MM.1S (cell line): Measurements from ENCODE around the gene CRISP3.
"Not testable (repeated sequence)": the region's sequence is repeated elsewhere in the genome, so short reads cannot be mapped to it uniquely, and the experiment has no call there.

ENCODE experiments used
- DNase-seq: peaks from one replicate; pipeline ENCODE4 v3.0.0-alpha.2; 2015
- H2AFZ ChIP-seq: fragments of 300-600 bp; sonication (generic); 2 replicates; pipeline ENCODE4 v1.6.0; 2016; ENCODE audit warnings: antibody characterized with exemption, low read length
- H3F3A ChIP-seq: fragments of 300-600 bp; sonication (generic); 2 replicates; pipeline ENCODE4 v1.6.1; 2016; ENCODE audit warnings: mild to moderate bottlenecking, antibody characterized with exemption, low read length, moderate library complexity, mixed read lengths; ENCODE audit not compliant: insufficient read depth
- H3K27ac ChIP-seq: fragments of 300-600 bp; sonication (generic); 2 replicates; pipeline ENCODE4 v1.5.1; 2016; ENCODE audit warnings: mild to moderate bottlenecking, low read length
- H3K27me3 ChIP-seq: fragments of 300-600 bp; sonication (generic); replicated peaks from 2 replicates; pipeline ENCODE4 v1.6.0; 2016; ENCODE audit warnings: low read length; ENCODE audit not compliant: insufficient read depth
- H3K36me3 ChIP-seq: fragments of 300-600 bp; sonication (generic); replicated peaks from 2 replicates; pipeline ENCODE4 v1.6.1; 2016; ENCODE audit warnings: mild to moderate bottlenecking, low read length, mixed read lengths; ENCODE audit not compliant: insufficient read depth
- H3K4me1 ChIP-seq: fragments of 300-600 bp; sonication (generic); 2 replicates; pipeline ENCODE4 v1.6.1; 2016; ENCODE audit warnings: low read length, mixed read lengths
- H3K4me2 ChIP-seq: fragments of 300-600 bp; sonication (generic); 2 replicates; pipeline ENCODE4 v1.6.0; 2016; ENCODE audit warnings: low read depth, low read length
- H3K4me3 ChIP-seq: fragments of 300-600 bp; sonication (generic); 2 replicates; pipeline ENCODE4 v1.5.1; 2016; ENCODE audit warnings: low read length, mixed read lengths
- H3K79me2 ChIP-seq: fragments of 300-600 bp; sonication (generic); 2 replicates; pipeline ENCODE4 v1.6.1; 2016; ENCODE audit warnings: mixed run types, low read length, mixed read lengths
- H3K9ac ChIP-seq: fragments of 300-600 bp; sonication (generic); 2 replicates; pipeline ENCODE4 v1.6.1; 2016; ENCODE audit warnings: low read length, mixed read lengths
- H3K9me2 ChIP-seq: fragments of 300-600 bp; sonication (generic); replicated peaks from 2 replicates; pipeline ENCODE4 v1.6.1; 2016; ENCODE audit warnings: mild to moderate bottlenecking, low read length, mixed read lengths; ENCODE audit not compliant: insufficient read depth
- H3K9me3 ChIP-seq: fragments of 300-600 bp; sonication (generic); replicated peaks from 2 replicates; pipeline ENCODE4 v1.6.1; 2016; ENCODE audit warnings: mild to moderate bottlenecking, low read length, mixed read lengths; ENCODE audit not compliant: insufficient read depth
- H4K20me1 ChIP-seq: fragments of 300-600 bp; sonication (generic); 2 replicates; pipeline ENCODE4 v1.6.1; 2016; ENCODE audit warnings: mild to moderate bottlenecking, low read length, moderate library complexity, mixed read lengths; ENCODE audit not compliant: insufficient read depth
- EZH2 ChIP-seq: fragments of 300-600 bp; sonication (generic); optimal IDR thresholded peaks from 2 replicates; pipeline ENCODE3; 2017; ENCODE audit warnings: low read depth, mild to moderate bottlenecking, antibody characterized with exemption, low read length, mixed read lengths
- EZH2phosphoT487 ChIP-seq: fragments of 300-600 bp; sonication (generic); IDR thresholded peaks from 2 replicates; pipeline ENCODE4 v1.6.1; 2018; ENCODE audit warnings: antibody characterized with exemption, low read length
- TF ChIP-seq, protein P1 (sequence below): fragments of 300-600 bp; sonication (generic); IDR thresholded peaks from 2 replicates; pipeline ENCODE4 v1.5.1; 2016; ENCODE audit warnings: antibody characterized with exemption, low read length, mixed read lengths

The CRISP3 gene

DNA sequence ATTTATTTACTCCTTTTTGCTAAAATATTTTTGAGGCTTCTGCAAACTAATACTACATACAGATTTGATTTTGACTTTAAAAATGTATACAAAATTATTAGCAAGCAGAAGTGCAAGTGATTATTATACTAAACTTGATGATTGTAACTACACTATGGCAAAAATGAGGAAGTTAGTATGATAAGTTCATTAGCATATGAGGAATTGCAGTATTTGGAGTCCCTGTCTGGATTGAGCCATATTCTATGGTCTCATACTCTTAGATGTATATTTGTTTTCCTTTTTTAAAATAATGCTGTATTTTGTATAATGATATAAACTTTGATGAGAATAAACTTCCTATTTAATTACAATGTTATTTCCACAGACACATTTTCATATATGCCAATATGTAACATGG, 13.9 kb downstream of the CRISP3 start:
- DNase-seq = no peak
- Histone ChIP-seq H3K79me2 (no peaks in the 10 kb centered on the region), H2AFZ (no peak overlapping the region), H3K9me3 (no peaks in the 10 kb centered on the region), H3K36me3 (no peaks in the 10 kb centered on the region), H3K4me3 (no peak overlapping the region), H3K4me1 (peaks cover 5% of the 10 kb centered on the region), H4K20me1 (no peaks in the 10 kb centered on the region), H3K9ac (no peak overlapping the region), H3F3A (no peaks in the 10 kb centered on the region), H3K4me2 (no peak overlapping the region), H3K27me3 (no peaks in the 10 kb centered on the region), H3K27ac (no peak overlapping the region), H3K9me2 (no peaks in the 10 kb centered on the region)
- TF ChIP-seq EZH2 = no peak
- TF ChIP-seq EZH2phosphoT487 = no peak
- TF ChIP-seq, protein P1, sequence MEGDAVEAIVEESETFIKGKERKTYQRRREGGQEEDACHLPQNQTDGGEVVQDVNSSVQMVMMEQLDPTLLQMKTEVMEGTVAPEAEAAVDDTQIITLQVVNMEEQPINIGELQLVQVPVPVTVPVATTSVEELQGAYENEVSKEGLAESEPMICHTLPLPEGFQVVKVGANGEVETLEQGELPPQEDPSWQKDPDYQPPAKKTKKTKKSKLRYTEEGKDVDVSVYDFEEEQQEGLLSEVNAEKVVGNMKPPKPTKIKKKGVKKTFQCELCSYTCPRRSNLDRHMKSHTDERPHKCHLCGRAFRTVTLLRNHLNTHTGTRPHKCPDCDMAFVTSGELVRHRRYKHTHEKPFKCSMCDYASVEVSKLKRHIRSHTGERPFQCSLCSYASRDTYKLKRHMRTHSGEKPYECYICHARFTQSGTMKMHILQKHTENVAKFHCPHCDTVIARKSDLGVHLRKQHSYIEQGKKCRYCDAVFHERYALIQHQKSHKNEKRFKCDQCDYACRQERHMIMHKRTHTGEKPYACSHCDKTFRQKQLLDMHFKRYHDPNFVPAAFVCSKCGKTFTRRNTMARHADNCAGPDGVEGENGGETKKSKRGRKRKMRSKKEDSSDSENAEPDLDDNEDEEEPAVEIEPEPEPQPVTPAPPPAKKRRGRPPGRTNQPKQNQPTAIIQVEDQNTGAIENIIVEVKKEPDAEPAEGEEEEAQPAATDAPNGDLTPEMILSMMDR = no peak

DNA sequence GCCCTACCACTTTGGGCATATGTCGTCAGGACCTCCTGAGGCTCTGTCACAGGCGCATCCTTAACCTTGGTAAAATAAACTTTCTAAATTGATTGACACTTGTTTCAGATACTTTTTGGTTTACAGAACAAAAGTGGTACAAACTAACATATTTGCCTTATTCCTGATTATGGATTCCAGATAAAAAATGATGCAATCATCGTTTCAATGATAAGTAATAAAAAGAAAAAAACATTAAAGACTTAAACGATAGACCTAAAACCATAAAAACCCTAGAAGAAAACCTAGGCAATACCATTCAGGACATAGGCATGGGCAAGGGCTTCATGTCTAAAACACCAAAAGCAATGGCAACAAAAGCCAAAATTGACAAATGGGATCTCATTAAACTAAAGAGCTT, 20.3 kb downstream of the CRISP3 start:
- not testable (repeated sequence) for H3K27me3 ChIP-seq, H3K27ac ChIP-seq, H3K9ac ChIP-seq, H3K9me2 ChIP-seq, H3K4me2 ChIP-seq, H3K79me2 ChIP-seq, H3K9me3 ChIP-seq, DNase-seq, H3K36me3 ChIP-seq, H3K4me1 ChIP-seq, H3K4me3 ChIP-seq, H4K20me1 ChIP-seq, H2AFZ ChIP-seq, H3F3A ChIP-seq

DNA sequence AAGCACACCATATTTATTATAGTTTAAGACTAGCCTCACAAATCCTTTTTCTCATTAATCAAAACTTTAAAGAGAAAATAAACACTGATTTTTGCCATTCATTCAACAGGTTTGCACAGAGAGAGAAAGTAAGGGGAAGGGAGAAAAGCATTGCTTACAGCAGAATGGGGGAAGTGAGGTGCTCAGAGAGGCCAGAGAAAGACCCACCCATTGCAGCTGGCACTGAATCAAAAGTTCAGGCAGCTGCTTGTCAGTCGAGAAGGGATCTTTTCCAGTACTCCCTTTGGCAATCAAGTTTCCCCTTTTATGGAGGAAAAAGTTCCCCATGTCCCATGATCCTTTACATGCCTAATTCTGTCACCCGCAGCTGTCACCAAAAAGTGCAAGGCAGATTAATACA, 22.9 kb downstream of the CRISP3 start:
- H2AFZ ChIP-seq = no peak overlapping the region
- H3K79me2 ChIP-seq = no peaks in the 10 kb centered on the region
- H3K4me2 ChIP-seq = no peak overlapping the region
- no peaks in the 10 kb centered on the region for H4K20me1 ChIP-seq
- DNase-seq = no peak
- no peak overlapping the region for H3K4me3 ChIP-seq
- H3K9ac ChIP-seq = no peak overlapping the region
- no peak for TF ChIP-seq EZH2phosphoT487
- TF ChIP-seq, protein P1 = no peak
- no peak for TF ChIP-seq EZH2
- no peaks in the 10 kb centered on the region for H3K27me3 ChIP-seq
- H3K36me3 ChIP-seq = no peaks in the 10 kb centered on the region
- H3K9me2 ChIP-seq = no peaks in the 10 kb centered on the region
- no peaks in the 10 kb centered on the region for H3F3A ChIP-seq
- no peaks in the 10 kb centered on the region for H3K4me1 ChIP-seq
- H3K9me3 ChIP-seq = no peaks in the 10 kb centered on the region
- H3K27ac ChIP-seq = no peak overlapping the region

DNA sequence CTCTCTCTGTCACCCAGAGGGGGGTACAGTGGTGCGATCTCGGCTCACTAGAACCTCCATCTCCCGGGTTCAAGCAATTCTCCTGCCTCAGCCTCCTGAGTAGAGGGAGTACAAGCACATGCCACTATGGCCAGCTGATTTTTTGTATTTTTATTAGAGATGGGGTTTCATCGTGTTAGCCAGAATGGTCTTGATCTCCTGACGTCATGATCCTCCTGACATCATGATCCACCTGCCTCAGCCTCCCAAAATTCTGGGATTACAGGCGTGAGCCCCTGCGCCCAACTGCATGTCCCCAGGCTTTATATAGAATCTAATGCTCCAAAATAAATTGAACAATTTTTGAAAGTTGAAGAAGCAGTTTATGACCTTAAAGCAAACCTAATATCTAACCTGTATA, 23.8 kb downstream of the CRISP3 start:
- Histone ChIP-seq H3K79me2 (no peaks in the 10 kb centered on the region), H3F3A (no peaks in the 10 kb centered on the region), H3K9ac (no peak overlapping the region), H3K27me3 (no peaks in the 10 kb centered on the region), H4K20me1 (no peaks in the 10 kb centered on the region), H2AFZ (no peak overlapping the region), H3K4me1 (no peaks in the 10 kb centered on the region), H3K9me3 (no peaks in the 10 kb centered on the region), H3K4me3 (no peak overlapping the region), H3K27ac (no peak overlapping the region), H3K9me2 (no peaks in the 10 kb centered on the region), H3K4me2 (no peak overlapping the region), H3K36me3 (no peaks in the 10 kb centered on the region)
- TF ChIP-seq, protein P1 = no peak
- TF ChIP-seq EZH2phosphoT487 = no peak
- no peak for TF ChIP-seq EZH2
- DNase-seq = no peak
